SH-SY5Y (cell line): ENCODE results near the gene SLC6A13.

Source experiments
- GATA2 ChIP-seq: IDR thresholded peaks from 2 replicates; pipeline ENCODE4 v1.6.1; 2011; ENCODE audit warnings: mild to moderate bottlenecking, low read depth, low read length
- GATA3 ChIP-seq: IDR thresholded peaks from 2 replicates; pipeline ENCODE4 v1.6.1; 2011; ENCODE audit warnings: low read depth, mild to moderate bottlenecking, low read length, moderate library complexity

- TF ChIP-seq GATA3 (no peak), GATA2 (no peak)
These were observed 53.8 kb downstream of the SLC6A13 start for GRCh38 chr12:208813-209212.
